Measurements from ENCODE around the gene CCDC154. TPM values are rescaled to one million over a fixed set of nuclear protein-coding genes. Genes with fewer than 3 reads are reported as not detected.

Gene CCDC154
- polyA plus RNA-seq, 1 donor (not counting 4 experiments of a cell fraction or from before 2014, with no cell fraction given): 0.46 TPM

- Histone ChIP-seq H3K79me2 (ENCODE audit: control insufficient read depth, insufficient read depth, low read length) (no peaks in the 10 kb centered on the region), H3K4me3 (ENCODE audit: control insufficient read depth in 2 of 3, extremely low read depth in 1 of 3, insufficient read depth in 2 of 3, low read depth in 1 of 3, low read length in 3 of 3) (no peak overlapping the region), H3K4me2 (ENCODE audit: control insufficient read depth, extremely low read depth, insufficient read depth, low read depth, low read length) (no peak overlapping the region), H3K27me3 (ENCODE audit: control insufficient read depth, extremely low read depth, insufficient read depth, low read length) (no peaks in the 10 kb centered on the region), H3K27ac (ENCODE audit: control insufficient read depth, insufficient read depth, low read length) (no peak overlapping the region), H3K9me3 (ENCODE audit: control insufficient read depth, low read depth, low read length) (no peaks in the 10 kb centered on the region), H3K4me1 (ENCODE audit: control insufficient read depth, extremely low read depth, insufficient read depth, low read length) (no peaks in the 10 kb centered on the region), H3K36me3 (ENCODE audit: control insufficient read depth in 2 of 2, extremely low read depth in 1 of 2, insufficient read depth in 2 of 2, low read length in 2 of 2) (peaks cover 0 to 29% of the 10 kb centered on the region in 2 experiments), H3K9me1 (ENCODE audit: control insufficient read depth, extremely low read depth, insufficient read depth, low read length) (no peaks in the 10 kb centered on the region), H3K9ac (ENCODE audit: control insufficient read depth, extremely low read depth, insufficient read depth, low read length) (no peak overlapping the region), H4K20me1 (ENCODE audit: control insufficient read depth, extremely low read depth, insufficient read depth, low read length) (no peaks in the 10 kb centered on the region), H2AFZ (ENCODE audit: control insufficient read depth, low read length) (no peak overlapping the region)
- DNase-seq (ENCODE audit: low read depth, low spot score): no peak
- no peak for TF ChIP-seq CTCF (optimal IDR thresholded peaks at IDR 0.05 in 1 of 3, IDR thresholded peaks at IDR 0.05 in 1 of 3, conservative IDR thresholded peaks at IDR 0.05 in 1 of 3; ENCODE audit: extremely low read depth in 1 of 3, insufficient read depth in 2 of 3, low read length in 3 of 3)
- no peak for TF ChIP-seq EZH2 (IDR thresholded peaks at IDR 0.05; ENCODE audit: low read length)
- no peak for FAIRE-seq
- dilution Hi-C loops (cut with MboI; ENCODE audit: extremely low pct_ligation_motif_present, low sequenced_read_pairs): no loop called here
Observed at GRCh38 chr16:1458336-1458976, 14.1 kb upstream of the CCDC154 start.

GRCh38 chr16:1457489-1458245 lies 13.3 kb upstream of the CCDC154 start:
- TF ChIP-seq CTCF (optimal IDR thresholded peaks at IDR 0.05 in 1 of 3, IDR thresholded peaks at IDR 0.05 in 1 of 3, conservative IDR thresholded peaks at IDR 0.05 in 1 of 3; ENCODE audit: extremely low read depth in 1 of 3, insufficient read depth in 2 of 3, low read length in 3 of 3) (no peak), EZH2 (IDR thresholded peaks at IDR 0.05; ENCODE audit: low read length) (no peak)
- Histone ChIP-seq H3K9me1 (ENCODE audit: control insufficient read depth, extremely low read depth, insufficient read depth, low read length) (no peaks in the 10 kb centered on the region), H3K4me3 (ENCODE audit: control insufficient read depth in 2 of 3, extremely low read depth in 1 of 3, insufficient read depth in 2 of 3, low read depth in 1 of 3, low read length in 3 of 3) (no peak overlapping the region), H3K9me3 (ENCODE audit: control insufficient read depth, low read depth, low read length) (no peaks in the 10 kb centered on the region), H3K4me2 (ENCODE audit: control insufficient read depth, extremely low read depth, insufficient read depth, low read depth, low read length) (no peak overlapping the region), H3K9ac (ENCODE audit: control insufficient read depth, extremely low read depth, insufficient read depth, low read length) (no peak overlapping the region), H3K79me2 (ENCODE audit: control insufficient read depth, insufficient read depth, low read length) (no peaks in the 10 kb centered on the region), H3K27ac (ENCODE audit: control insufficient read depth, insufficient read depth, low read length) (no peak overlapping the region), H2AFZ (ENCODE audit: control insufficient read depth, low read length) (no peak overlapping the region), H4K20me1 (ENCODE audit: control insufficient read depth, extremely low read depth, insufficient read depth, low read length) (no peaks in the 10 kb centered on the region), H3K36me3 (ENCODE audit: control insufficient read depth in 2 of 2, extremely low read depth in 1 of 2, insufficient read depth in 2 of 2, low read length in 2 of 2) (peaks cover 0 to 27% of the 10 kb centered on the region in 2 experiments), H3K27me3 (ENCODE audit: control insufficient read depth, extremely low read depth, insufficient read depth, low read length) (no peaks in the 10 kb centered on the region), H3K4me1 (ENCODE audit: control insufficient read depth, extremely low read depth, insufficient read depth, low read length) (no peaks in the 10 kb centered on the region)
- FAIRE-seq (no peak), DNase-seq (ENCODE audit: low read depth, low spot score) (no peak)
- dilution Hi-C loops (cut with MboI; ENCODE audit: extremely low pct_ligation_motif_present, low sequenced_read_pairs): no loop called here
